Activated CD4-positive, alpha-beta T cell treated with anti-CD3 and anti-CD28 coated beads, Interleukin-2, amount 50 U/mL, for 48 hours (primary cell): ENCODE measurements around the gene CUX1.
"Not testable (repeated sequence)": the region's sequence is repeated elsewhere in the genome, so short reads cannot be mapped to it uniquely, and the experiment has no call there.

Experiments
- DNase-seq, 2 experiments: peaks; one replicate each; pipeline ENCODE4 v3.0.0-alpha.2; 2020

The CUX1 gene

DNA sequence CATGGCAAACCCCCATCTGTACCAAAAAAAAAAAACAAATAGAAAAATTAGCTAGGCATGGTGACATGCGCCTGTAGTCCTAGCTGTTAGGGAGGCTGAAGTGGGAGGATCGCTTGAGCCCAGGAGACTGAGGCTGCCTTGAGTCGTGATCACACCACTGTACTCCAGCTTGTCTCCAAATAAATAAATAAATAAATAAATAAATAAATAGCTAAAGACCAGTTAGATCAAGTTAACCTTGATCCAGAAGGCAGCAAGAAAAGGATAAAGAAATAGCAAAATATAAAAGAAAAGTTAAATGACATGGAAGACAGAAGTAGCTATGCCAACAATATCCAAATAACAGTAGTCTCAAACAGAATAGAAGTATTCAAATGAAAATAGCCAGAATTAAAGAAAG is 337.0 kb downstream of the CUX1 start:
- DNase-seq: no peak

DNA sequence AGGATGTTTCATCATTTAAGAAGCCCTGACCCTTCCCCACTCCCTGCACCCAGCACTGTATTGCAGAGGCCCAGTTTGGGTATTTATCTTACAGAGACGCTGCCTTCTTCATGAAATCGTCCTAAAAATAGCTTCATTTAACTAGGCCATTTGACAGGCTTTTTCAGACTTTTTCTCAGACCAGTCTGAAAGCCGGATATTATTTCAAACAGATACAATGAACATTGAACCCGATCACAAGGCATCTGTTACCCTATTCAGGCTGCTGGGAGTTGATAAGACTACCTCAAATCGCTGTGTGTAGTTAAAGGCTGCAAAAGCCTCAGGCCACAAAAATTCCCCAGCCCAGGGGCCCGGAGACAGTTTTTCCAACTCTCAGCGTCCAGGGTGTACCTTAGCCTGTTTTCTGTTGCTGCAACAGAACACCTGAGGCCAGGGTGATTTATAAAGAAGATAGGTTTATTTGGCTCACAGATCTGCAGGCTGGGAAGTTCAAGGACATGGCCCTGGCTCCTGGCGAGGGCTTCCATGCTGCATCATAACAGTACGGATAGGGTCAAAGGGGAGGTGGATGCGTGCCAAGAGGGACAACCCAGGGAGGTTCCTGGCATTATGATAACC is 338.5 kb downstream of the CUX1 start:
- DNase-seq: no peak

DNA sequence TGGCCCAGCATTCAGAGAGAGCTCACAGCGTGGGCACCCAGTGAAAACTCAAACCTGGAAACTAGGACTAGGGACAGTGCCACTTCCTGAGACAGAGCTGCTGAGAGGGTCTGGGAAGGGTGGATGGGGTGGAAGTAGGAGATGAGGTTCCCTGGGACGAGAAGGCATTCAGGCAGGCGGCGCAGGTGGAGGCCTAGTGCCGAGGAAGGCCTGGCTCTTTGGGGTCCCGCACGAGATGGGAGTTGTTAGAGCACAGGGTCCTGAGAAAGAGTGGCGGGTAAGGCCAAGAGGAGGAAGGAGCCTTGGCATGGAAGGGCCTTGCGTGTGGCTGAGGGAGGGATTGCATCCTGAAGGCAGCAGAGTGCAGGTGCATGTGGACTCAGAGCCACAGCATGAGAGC is 339.4 kb downstream of the CUX1 start:
- no peak for DNase-seq

DNA sequence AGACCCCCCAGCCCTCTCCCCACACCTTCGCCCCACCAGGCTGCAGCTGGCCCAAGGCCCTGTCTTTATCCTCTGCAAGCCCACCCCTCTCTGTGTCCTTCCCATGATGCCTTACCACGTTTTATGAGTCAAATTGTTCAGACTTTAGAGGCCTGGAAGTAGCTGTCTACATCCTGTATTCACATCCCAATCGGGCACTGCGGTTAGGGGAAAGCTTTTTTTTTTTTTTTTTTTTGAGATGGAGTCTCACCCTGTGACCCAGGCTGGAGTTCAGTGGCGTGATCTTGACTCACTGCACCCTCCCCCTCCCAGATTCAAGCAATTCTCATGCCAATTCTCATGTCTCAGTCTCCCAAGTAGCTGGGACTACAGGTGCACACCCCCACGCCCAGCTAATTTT is 347.7 kb downstream of the CUX1 start:
- no peak for DNase-seq

DNA sequence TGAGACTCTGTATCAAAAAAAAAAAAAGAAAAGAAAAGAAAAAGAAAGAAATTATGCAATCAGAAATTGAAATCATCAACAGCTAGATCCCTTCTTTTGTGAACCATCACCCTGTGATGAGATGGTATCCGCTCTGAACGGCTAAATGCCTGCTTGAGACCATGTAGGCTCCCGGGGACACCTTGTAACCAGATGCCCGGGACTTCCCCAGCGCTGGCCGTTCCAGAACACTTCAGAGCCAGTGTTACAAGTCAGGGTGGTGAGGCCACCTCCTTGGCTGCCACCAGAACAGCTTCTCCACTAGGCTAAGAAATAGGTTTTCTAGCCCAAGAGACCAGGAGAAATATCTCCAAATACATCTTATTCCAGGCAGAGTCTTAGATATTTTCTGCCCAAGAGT is 349.8 kb downstream of the CUX1 start:
- no peak for DNase-seq

DNA sequence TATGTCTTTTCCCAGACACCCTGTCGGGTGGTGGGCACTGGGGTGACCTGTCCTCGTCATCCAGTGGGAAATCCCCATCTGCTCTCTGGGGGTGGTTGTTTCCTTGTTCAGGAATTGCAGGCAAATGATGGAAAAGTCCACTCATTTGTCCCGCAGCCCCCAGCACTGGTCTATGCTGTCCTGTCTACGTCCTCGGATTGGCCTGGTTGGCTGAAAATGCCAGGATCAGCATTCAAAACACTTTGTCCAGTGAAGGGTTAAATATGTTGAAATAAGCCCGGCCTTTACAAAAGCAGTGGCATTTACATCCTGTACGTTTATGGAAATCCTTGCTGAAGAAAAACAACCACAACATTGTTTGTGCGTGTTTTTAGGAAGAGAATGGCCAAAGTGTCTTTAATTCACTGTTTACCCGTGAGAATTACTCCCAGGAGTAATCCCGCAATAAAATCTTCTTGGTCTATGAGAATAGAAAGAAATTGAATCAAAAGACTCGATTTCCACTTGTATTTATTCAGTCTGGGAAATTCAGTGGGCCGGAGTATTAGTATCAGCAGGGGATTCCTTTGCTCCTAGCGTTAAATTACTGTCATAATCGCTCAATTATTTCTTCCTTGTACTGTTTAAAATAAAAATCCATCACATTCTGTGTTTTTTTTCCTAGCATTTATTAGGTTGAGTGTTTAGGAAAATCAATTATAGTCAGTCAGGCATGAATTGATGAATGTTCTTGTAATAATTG is 352.4 kb downstream of the CUX1 start:
- no peak for DNase-seq

DNA sequence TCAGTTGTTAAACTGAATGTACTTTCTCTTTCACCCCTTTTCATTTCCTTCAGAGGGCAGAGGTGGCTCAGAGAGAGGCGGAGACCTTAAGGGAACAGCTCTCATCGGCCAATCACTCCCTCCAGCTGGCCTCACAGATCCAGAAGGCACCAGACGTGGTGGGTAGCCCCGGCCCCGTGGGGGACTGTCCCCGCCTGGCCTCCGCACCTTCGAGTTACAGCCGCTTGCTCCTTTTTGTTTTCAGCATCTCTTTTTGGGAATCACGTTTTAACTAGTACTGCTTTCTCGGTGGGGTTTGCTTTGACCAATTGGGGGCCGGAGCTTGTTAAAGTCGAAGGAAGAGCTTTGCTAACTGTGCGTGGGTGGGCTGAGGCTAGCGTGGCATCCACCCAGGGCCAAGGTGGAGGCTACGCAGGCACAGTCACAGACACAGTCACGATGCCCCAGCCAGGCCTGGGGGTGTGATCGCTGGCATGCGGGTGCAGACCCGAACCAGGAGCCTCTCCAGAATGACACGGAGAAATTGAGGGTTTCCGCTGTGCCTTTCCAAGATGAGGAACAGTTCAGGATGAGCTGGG is 353.1 kb downstream of the CUX1 start:
- DNase-seq: no peak

DNA sequence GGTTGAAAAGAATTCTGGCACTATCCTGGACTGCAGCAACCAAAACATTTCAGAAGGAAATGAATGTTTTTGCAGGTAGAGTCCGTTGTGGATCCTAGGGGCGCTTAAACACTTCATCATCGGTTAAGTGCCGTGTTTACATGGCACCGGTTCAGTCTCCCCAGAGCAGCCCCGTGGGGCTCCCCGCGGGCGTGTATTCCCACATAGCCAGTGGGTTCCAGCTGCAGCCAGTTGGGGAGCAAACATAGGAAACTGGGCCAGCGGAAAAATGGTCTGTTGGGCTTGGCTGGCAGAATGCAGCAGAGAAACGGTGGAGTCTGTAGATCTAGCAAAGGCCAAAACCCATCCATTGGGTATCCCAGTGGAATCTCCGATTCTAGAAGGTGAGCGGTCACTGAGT is 356.2 kb downstream of the CUX1 start:
- no peak for DNase-seq

DNA sequence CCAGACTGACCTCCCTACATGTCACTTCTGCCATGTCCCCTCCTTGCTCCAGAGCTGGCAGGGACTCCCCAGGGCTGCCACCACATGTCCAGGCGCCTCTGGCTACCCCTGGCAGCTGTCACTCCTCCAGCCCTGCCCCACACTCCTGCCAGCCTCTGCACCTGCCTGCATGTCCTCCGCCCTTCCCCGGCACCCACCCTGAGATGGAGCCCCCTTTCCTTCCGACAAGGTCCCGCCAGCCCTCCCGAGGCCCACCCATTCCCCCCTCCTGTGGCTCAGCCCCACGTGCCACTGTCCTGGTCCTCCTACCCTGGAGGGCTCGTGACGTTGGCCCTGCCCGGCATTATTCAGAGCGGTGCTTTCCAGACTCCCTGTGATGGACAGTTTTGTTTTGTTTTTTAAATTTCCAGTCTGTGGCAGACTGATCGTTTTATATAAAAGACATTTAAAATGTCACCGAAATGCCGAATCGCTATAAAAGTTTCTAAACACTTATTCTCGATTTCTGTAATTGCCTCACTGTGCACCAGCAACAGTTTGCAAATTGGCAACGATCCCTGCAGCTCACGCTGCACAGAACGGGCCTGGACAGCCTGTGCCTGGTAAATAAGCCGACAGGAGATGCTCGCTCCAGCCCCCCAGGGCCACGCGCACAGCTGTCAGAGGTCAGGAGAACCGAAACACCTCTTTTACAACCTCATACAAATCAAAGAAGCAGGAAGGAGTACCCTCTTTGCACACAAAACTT is 358.2 kb downstream of the CUX1 start:
- DNase-seq: no peak

DNA sequence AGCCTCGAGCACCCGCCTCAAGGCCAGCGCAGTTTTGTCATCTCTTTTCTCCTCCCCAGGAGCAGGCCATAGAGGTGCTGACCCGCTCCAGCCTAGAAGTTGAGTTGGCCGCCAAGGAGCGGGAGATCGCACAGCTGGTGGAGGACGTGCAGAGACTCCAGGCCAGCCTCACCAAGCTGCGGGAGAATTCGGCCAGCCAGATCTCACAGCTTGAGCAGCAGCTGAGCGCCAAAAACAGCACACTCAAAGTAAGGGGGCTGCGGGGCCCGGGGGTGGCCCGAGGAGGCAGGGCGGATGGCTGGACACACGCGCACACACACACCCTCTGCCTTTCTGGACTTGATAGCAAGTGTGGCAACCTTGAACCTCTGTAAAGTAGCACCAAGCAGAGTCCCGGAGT is 361.0 kb downstream of the CUX1 start:
- DNase-seq: no peak

DNA sequence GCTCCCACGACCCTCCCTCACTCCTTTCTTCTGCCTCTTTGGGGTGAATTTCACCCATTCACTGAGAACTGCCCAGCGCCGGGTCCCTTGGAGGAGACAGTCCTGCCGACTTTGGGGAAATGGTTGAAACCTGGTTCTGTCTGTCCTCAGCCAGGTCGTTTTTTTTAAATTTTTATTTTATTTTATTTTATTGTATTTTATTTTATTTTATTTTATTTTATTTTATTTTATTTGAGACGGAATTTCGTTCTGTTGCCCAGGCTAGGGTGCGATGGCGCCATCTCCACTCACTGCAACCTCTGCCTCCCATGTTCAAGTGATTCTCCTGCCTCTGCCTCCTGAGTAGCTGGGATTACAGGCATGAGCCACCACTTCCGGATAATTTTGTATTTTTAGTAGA is 363.3 kb downstream of the CUX1 start:
- DNase-seq: no peak

DNA sequence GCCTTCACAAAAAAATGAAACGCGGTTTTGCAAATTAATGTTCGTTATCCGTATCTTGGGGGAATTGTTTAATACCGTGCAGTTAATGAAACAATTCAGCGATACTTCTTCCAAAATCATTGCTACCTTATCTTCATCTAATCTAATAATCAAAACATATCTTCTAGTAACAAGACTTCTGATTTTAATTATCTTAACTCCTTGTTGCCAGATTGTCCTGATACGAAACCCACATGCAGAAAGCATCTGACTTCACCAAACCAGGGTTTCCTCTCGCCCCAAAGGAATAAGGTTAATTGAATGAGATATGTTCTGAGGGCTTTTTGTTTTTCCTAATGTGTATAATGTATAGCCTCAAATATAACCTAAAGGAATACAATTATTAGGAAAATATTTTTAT is 364.1 kb downstream of the CUX1 start:
- DNase-seq: no peak

DNA sequence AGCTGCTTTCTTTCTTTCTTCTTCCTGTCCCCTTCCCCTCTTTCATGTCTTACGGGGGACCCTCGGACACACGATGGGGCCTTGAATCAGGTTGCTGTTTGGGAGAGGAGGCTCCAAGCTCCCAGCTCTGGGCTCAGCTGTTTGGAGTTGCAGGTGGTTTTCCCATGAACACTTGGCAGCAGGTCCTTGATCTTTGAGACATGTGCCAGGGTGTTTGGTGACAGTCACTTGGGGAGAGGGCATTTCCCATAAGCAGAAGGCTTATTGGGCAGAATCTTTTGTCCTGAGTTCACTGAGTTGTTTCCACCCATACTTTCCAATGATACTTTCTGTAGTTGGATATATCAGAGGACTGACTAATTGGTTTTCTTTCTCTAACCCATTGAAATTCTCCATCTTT is 364.6 kb downstream of the CUX1 start:
- DNase-seq: no peak

DNA sequence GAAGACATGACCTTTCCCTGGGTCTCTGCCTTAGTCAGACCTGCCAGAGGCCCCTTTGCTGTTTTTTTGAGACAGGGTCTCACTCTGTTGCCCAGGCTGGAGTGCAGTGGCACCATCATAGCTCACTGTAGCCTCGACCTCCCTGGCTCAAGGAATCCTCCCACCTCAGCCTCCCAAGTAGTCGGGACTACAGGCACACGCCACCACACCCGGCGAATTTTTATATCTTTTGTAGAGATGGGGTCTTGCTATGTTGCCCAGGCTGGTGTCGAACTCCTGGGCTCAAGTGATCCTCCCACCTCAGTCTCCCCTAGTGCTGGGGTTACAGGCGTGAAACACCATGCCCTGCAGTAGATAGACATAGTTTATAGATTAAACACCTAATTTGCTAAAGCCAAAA is 366.4 kb downstream of the CUX1 start:
- not testable (repeated sequence) for DNase-seq

DNA sequence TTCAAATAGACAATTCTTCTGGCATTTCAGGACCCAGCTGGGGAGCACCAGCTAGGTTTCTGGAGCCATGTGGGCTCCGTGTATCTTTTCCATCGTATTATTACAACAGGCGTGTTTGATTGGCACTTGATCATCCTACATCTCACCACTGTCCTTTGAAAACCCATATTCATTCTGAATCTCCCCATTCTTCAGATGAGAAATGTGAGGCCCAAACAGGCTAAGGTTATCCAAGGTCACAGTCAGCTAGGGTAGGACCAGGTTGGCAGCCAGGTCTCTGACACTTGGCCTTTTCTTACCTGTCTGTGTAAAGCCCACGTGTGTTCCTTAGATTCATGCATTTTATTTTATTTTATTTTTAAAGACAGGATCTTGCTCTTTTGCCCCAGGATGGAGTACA is 366.9 kb downstream of the CUX1 start:
- DNase-seq: no peak

DNA sequence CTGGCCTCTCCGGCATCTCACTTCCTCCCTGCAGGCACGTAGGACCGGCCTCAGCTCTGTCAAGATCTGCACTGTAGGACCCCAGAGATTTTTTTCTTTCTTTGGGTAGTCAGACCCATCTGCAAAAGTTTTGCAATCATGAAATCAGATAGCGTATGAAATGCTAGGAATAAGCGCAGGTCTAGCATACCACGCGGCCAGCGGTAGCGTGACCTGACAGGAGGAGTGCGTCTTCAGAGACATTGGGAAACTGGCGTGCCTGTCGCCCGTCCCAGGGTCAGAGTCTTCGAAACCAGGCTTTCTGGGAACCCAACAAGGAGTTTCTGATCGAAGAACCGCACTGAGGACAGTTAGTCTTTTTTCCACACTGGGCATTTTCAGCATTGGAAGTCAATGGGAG is 368.4 kb downstream of the CUX1 start:
- no peak for DNase-seq

DNA sequence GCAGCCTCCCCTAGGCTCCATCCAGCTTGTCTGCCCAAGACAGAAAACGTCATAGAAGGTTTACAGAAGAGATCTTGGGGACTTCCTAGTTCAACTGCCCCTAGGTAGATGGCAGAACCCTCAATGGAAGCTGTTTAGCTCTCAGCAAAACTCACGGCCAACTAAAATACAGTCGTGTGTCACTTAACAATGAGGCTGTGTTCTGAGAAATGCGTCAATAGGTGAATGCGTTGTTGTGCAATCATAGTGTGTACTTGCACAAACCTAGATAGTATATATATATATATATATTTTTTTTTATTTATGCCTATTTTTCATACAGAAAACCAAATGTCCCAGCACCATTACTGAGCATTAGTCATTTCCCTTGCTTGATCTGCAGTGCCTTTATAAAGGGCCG is 368.9 kb downstream of the CUX1 start:
- no peak for DNase-seq

DNA sequence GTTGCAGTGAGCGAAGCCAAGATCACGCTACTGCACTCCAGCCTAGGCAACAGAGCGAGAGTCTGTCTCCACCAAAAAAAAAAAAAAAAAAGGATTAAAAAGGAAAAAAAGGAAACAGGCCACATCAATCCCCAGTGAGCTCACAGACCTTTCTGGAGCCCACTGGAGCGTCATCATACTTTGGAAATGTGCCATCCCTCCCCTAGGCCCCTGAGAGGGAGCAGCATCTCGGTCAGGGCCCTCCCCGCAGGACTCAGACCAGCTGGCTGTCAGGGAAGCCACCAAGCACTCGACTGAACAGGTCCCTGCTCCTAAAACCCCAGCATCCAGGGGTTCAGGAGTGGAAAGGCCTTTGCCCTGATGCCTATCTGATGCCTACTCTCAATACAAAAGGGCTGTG is 371.3 kb downstream of the CUX1 start:
- DNase-seq: no peak

DNA sequence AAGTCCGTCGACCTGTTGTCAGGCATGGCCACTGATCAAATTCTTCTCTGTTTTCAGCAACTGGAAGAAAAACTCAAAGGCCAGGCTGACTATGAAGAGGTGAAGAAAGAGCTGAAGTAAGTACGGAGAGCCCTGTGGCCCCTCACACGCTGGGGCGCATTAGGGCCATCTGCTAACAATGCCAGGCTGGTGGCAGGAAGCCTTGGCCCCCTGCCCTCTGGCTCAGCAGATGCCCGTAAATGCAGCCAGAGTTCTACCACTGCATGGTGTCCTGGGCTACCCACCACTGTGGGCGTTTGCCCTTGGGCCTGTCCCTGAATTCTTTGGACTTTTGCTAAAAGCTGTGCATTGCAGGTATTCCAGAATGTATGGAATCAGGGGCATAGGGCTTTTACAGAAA is 372.3 kb downstream of the CUX1 start:
- DNase-seq: no peak

DNA sequence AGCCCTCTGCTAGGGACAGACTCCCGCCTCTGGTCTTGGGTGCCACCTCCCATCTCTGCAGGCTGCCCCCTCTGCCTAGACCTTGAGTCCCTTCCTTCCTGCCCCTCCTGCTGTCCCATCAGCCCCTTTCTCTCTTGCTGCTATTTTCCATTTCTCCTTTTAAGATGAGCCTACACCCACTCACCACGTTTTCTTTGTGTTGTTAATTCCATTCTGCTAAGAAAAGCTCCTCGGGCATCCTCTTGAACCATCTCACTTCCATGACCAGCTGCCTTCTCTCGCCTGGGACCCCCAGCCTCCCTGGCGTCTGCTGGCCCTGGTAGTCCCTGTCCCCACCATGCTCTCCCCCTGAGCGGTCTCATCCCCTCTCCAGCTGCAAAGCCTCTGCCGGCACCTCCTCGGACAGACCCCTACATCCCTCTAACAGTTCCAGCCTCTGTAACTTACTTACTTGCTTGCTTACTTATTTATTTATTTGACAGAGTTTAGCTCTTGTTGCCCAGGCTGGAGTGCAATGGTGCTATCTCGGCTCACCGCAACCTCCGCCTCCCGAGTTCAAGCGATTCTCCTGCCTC is 373.4 kb downstream of the CUX1 start:
- no peak for DNase-seq

DNA sequence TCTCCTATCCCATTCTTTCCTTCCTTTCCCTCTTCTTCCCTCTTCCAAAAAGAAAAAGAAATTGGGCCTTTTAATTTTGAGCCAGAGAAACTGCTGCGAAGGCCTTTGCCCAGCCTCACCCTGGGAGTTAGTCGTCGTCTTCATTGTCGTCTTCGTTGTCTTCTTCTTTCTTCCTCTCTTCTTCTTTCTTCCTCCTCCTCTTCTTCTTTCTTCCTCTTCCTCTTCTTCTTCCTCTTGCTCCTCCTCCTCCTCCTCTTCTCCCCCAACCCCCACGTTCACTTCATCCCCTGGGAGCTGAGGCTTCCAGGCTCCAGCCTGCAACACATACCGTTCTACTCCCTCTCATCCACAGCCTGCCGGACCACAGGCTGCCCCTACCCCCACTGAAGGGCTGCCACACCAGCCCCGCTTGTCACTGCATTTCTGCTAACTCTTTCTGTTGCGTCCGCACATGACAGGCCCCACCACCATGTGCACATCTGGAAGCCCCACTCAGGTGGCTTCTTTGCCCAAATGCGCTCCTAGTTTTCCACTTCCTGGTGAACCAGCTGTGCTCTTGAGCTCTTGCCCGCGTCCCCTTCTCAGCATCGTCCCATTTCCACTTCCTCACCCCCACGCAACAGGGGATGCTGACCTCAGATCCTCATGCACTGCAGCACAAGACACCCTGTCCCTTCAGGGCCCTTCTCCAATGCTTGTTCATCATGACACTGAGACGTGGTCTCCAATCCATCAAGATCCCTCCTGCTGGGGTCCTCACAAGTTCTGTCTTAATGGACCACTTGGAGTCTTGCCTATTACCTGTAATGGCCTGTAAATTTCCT is 374.3 kb downstream of the CUX1 start:
- no peak for DNase-seq

DNA sequence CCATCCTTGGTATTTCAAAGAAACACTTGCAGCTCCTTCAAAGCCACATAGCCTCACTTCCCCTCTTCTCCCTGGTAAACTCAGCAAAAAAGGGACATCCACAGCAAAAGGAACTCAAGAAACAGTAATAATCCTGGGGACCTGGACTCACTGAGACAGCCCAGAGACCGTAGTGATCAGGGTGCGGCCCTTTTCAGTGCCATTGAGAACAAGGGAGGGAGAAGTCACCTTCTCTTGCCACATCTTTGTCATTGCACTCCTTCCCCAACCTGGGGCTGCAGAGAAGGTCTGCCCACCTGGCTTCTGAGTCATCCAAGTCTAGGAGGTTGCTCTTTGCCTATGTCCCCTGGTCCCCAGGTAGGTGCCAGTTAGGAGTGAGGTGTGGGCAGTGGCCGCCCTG is 375.4 kb downstream of the CUX1 start:
- DNase-seq: no peak

DNA sequence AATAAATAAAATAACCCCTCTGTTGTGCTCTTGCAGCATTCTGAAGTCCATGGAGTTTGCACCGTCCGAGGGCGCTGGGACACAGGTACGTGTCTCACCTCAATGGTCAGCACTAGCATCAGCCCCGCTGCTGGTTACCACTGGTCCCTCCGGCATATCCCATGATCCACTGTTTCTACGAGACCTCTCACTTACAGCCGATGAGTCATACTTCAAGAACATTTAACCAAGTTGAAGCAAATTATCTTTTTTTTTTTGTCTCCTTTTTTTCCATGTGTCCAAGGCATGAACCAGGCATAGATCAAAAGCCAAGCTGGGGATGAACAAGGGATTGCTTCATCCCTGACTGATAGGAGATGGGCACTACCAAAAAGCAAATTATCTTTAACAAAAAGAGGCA is 376.4 kb downstream of the CUX1 start:
- DNase-seq: no peak
